HS-5 (cell line): ENCODE data around the gene TP53I11.

Experiments
- DNase-seq: peaks from one replicate; pipeline ENCODE4 v3.0.0-alpha.2; 2012; ENCODE audit warnings: low read depth

Gene TP53I11

GRCh38 chr11:44912270-44912987 lies 38.3 kb downstream of the TP53I11 start:
- DNase-seq = no peak

GRCh38 chr11:44911029-44911814 lies 39.5 kb downstream of the TP53I11 start:
- DNase-seq = peak; percentile 54

GRCh38 chr11:44910591-44910990 lies 40.1 kb downstream of the TP53I11 start:
- no peak for DNase-seq

- no peak for DNase-seq
These were observed 41.1 kb downstream of the TP53I11 start for GRCh38 chr11:44909557-44909956.

- no peak for DNase-seq
These were observed 44.0 kb downstream of the TP53I11 start for GRCh38 chr11:44906649-44907048.

- no peak for DNase-seq
These were observed 45.4 kb downstream of the TP53I11 start for GRCh38 chr11:44905131-44905866.

GRCh38 chr11:44904261-44905020 lies 46.2 kb downstream of the TP53I11 start:
- DNase-seq = no peak

- DNase-seq = no peak
These were observed 47.2 kb downstream of the TP53I11 start for GRCh38 chr11:44903518-44903917.

- DNase-seq = no peak
These were observed 47.6 kb downstream of the TP53I11 start for GRCh38 chr11:44903035-44903434.

GRCh38 chr11:44901786-44902185 lies 48.9 kb downstream of the TP53I11 start:
- DNase-seq = no peak

- DNase-seq = no peak
These were observed 49.5 kb downstream of the TP53I11 start for GRCh38 chr11:44901120-44901633.

- DNase-seq = peak; percentile 29
These were observed 50.7 kb downstream of the TP53I11 start for GRCh38 chr11:44899959-44900358.

GRCh38 chr11:44893846-44894617 lies 56.7 kb downstream of the TP53I11 start:
- DNase-seq = no peak

- DNase-seq = no peak
These were observed 57.3 kb downstream of the TP53I11 start for GRCh38 chr11:44893308-44893822.

- no peak for DNase-seq
These were observed 57.8 kb downstream of the TP53I11 start for GRCh38 chr11:44892843-44893242.

- no peak for DNase-seq
These were observed 61.4 kb downstream of the TP53I11 start for GRCh38 chr11:44889266-44889665.

- DNase-seq = no peak
These were observed 63.0 kb downstream of the TP53I11 start for GRCh38 chr11:44887636-44888035.

GRCh38 chr11:44886790-44887140 lies 63.9 kb downstream of the TP53I11 start:
- peak; percentile 26 for DNase-seq

- DNase-seq = peak; percentile 8
These were observed 64.5 kb downstream of the TP53I11 start for GRCh38 chr11:44885919-44886789.
